BLaER1 treated with 17β-estradiol and CSF1 and Interleukin-3, amounts not matched to agents 10 nM and 100 nM (cell line): ENCODE data around the gene RPS26.
"Not testable (repeated sequence)": the region's sequence is repeated elsewhere in the genome, so short reads cannot be mapped to it uniquely, and the experiment has no call there.

Source experiments
- H3K27ac ChIP-seq, 11 experiments: shearing (Covaris generic); formaldehyde crosslinking; 2 replicates each; pipeline ENCODE4 v1.8.1; 2022
- H3K27me3 ChIP-seq, 11 experiments: shearing (Covaris generic); formaldehyde crosslinking; 2 replicates each; pipeline ENCODE4 v1.8.1; 2022
- H3K36me3 ChIP-seq, 11 experiments: shearing (Covaris generic); formaldehyde crosslinking; 2 replicates each; pipeline ENCODE4 v1.8.1; 2022
- H3K4me1 ChIP-seq, 10 experiments: shearing (Covaris generic); formaldehyde crosslinking; 2 replicates each; pipeline ENCODE4 v1.8.1; 2022
- H3K4me2 ChIP-seq, 11 experiments: shearing (Covaris generic); formaldehyde crosslinking; 2 replicates each; pipeline ENCODE4 v1.8.1; 2022
- H3K4me3 ChIP-seq, 10 experiments: shearing (Covaris generic); formaldehyde crosslinking; 2 replicates each; pipeline ENCODE4 v1.8.1; 2022
- H3K9ac ChIP-seq, 11 experiments: shearing (Covaris generic); formaldehyde crosslinking; 2 replicates each; pipeline ENCODE4 v1.8.1; 2022
- H3K9me3 ChIP-seq, 11 experiments: shearing (Covaris generic); formaldehyde crosslinking; replicated peaks in 1 of 11; 2 replicates each; pipeline ENCODE4 v1.8.1; 2022
- H4K20me1 ChIP-seq, 11 experiments: shearing (Covaris generic); formaldehyde crosslinking; 2 replicates each; pipeline ENCODE4 v1.8.1; 2022
- Cebpa-rat ChIP-seq, 11 experiments: shearing (Covaris generic); IDR thresholded peaks; 2 replicates each; pipeline ENCODE4 v1.8.1; 2022

The RPS26 gene

GRCh38 chr12:56053407-56053893 lies 11.7 kb downstream of the RPS26 start:
- no peak overlapping the region for H3K4me3 ChIP-seq
- H3K36me3 ChIP-seq = 0 out of 22 replicates have a peak, but pooled peaks cover 0 to 2% (median 0%) of the 10 kb centered on the region in 11 experiments
- no peaks in the 10 kb centered on the region for H3K27me3 ChIP-seq
- H3K9ac ChIP-seq = no peak overlapping the region
- no peak overlapping the region for H3K27ac ChIP-seq
- TF ChIP-seq Cebpa-rat (IDR thresholded peaks at IDR 0.05) = no peak
- H3K9me3 ChIP-seq = no peaks in the 10 kb centered on the region
- no peak overlapping the region for H3K4me2 ChIP-seq
- H4K20me1 ChIP-seq = no peaks in the 10 kb centered on the region
- H3K4me1 ChIP-seq = 0 out of 20 replicates have a peak, but pooled peaks cover 0 to 3% (median 0%) of the 10 kb centered on the region in 10 experiments

GRCh38 chr12:56059964-56060363 lies 18.2 kb downstream of the RPS26 start:
- not testable (repeated sequence) for H3K9me3 ChIP-seq, H3K4me1 ChIP-seq, H3K4me2 ChIP-seq, H4K20me1 ChIP-seq, H3K27me3 ChIP-seq, H3K4me3 ChIP-seq, H3K36me3 ChIP-seq, H3K9ac ChIP-seq, H3K27ac ChIP-seq

GRCh38 chr12:56061982-56062381 lies 20.3 kb downstream of the RPS26 start:
- Histone ChIP-seq H3K27me3 (no peaks in the 10 kb centered on the region), H3K9me3 (no peaks in the 10 kb centered on the region), H3K4me2 (no peak overlapping the region), H3K4me3 (no peak overlapping the region), H3K36me3 (no peaks in the 10 kb centered on the region), H3K9ac (no peak overlapping the region), H4K20me1 (no peaks in the 10 kb centered on the region), H3K4me1 (no peaks in the 10 kb centered on the region), H3K27ac (no peak overlapping the region)
- no peak for TF ChIP-seq Cebpa-rat (IDR thresholded peaks at IDR 0.05)

- no peak overlapping the region for H3K4me3 ChIP-seq
- H3K36me3 ChIP-seq = no peaks in the 10 kb centered on the region
- no peaks in the 10 kb centered on the region for H3K9me3 ChIP-seq
- no peaks in the 10 kb centered on the region for H3K27me3 ChIP-seq
- H3K4me2 ChIP-seq = no peak overlapping the region
- no peak for TF ChIP-seq Cebpa-rat (IDR thresholded peaks at IDR 0.05)
- no peaks in the 10 kb centered on the region for H4K20me1 ChIP-seq
- no peak overlapping the region for H3K9ac ChIP-seq
- no peak overlapping the region for H3K27ac ChIP-seq
- no peaks in the 10 kb centered on the region for H3K4me1 ChIP-seq
These were observed 21.3 kb downstream of the RPS26 start for GRCh38 chr12:56062996-56063395.

GRCh38 chr12:56071648-56072047 lies 29.9 kb downstream of the RPS26 start:
- no peak overlapping the region for H3K4me2 ChIP-seq
- no peaks in the 10 kb centered on the region for H4K20me1 ChIP-seq
- no peaks in the 10 kb centered on the region for H3K9me3 ChIP-seq
- H3K4me1 ChIP-seq = no peaks in the 10 kb centered on the region
- H3K36me3 ChIP-seq = no peaks in the 10 kb centered on the region
- no peak overlapping the region for H3K27ac ChIP-seq
- no peaks in the 10 kb centered on the region for H3K27me3 ChIP-seq
- TF ChIP-seq Cebpa-rat (IDR thresholded peaks at IDR 0.05) = no peak
- no peak overlapping the region for H3K9ac ChIP-seq
- H3K4me3 ChIP-seq = no peak overlapping the region

GRCh38 chr12:56074396-56074795 lies 32.7 kb downstream of the RPS26 start:
- H4K20me1 ChIP-seq = no peaks in the 10 kb centered on the region
- H3K27me3 ChIP-seq = peaks cover 2 to 20% (median 17%) of the 10 kb centered on the region in 11 experiments
- no peaks in the 10 kb centered on the region for H3K9me3 ChIP-seq
- H3K27ac ChIP-seq = no peak overlapping the region
- no peak overlapping the region for H3K4me2 ChIP-seq
- H3K9ac ChIP-seq = no peak overlapping the region
- H3K36me3 ChIP-seq = no peaks in the 10 kb centered on the region
- no peak overlapping the region for H3K4me3 ChIP-seq
- no peak for TF ChIP-seq Cebpa-rat (IDR thresholded peaks at IDR 0.05)
- H3K4me1 ChIP-seq = peaks cover 0 to 7% (median 6%) of the 10 kb centered on the region in 10 experiments; a peak in 13 of 20 replicates

- not testable (repeated sequence) for H3K27ac ChIP-seq, H3K4me3 ChIP-seq, H3K9ac ChIP-seq, H4K20me1 ChIP-seq, H3K36me3 ChIP-seq, H3K9me3 ChIP-seq
- H3K4me2 ChIP-seq = peak overlapping the region in 2 of 11 experiments; percentile 5 to 22; a peak in 3 of 22 replicates
- H3K4me1 ChIP-seq = peaks cover 0 to 32% (median 25%) of the 10 kb centered on the region in 10 experiments; a peak in 18 of 20 replicates
- peaks cover 22 to 53% (median 44%) of the 10 kb centered on the region in 11 experiments for H3K27me3 ChIP-seq
These were observed 36.2 kb downstream of the RPS26 start for GRCh38 chr12:56077966-56078365.

GRCh38 chr12:56078427-56078826 lies 36.7 kb downstream of the RPS26 start:
- Histone ChIP-seq H3K4me3 (no peak overlapping the region), H3K27ac (no peak overlapping the region), H3K36me3 (no peaks in the 10 kb centered on the region), H3K4me1 (peaks cover 0 to 32% (median 25%) of the 10 kb centered on the region in 10 experiments; a peak in 18 of 20 replicates), H4K20me1 (no peaks in the 10 kb centered on the region), H3K4me2 (peak overlapping the region in 5 of 11 experiments; percentile 82 to 98 (median 90); a peak in 5 of 22 replicates), H3K9me3 (no peaks in the 10 kb centered on the region), H3K9ac (no peak overlapping the region), H3K27me3 (peaks cover 22 to 55% (median 44%) of the 10 kb centered on the region in 11 experiments)
- no peak for TF ChIP-seq Cebpa-rat (IDR thresholded peaks at IDR 0.05)

GRCh38 chr12:56078931-56079722 lies 37.4 kb downstream of the RPS26 start:
- TF ChIP-seq Cebpa-rat (IDR thresholded peaks at IDR 0.05) = no peak
- H4K20me1 ChIP-seq = no peaks in the 10 kb centered on the region
- peak overlapping the region in 1 of 11 experiments; percentile 30; a peak in 1 of 22 replicates for H3K27ac ChIP-seq
- no peaks in the 10 kb centered on the region for H3K36me3 ChIP-seq
- H3K4me3 ChIP-seq = peak overlapping the region; percentile 56 to 73 (median 62)
- H3K4me1 ChIP-seq = peaks cover 0 to 32% (median 25%) of the 10 kb centered on the region in 10 experiments; a peak in 18 of 20 replicates
- H3K9ac ChIP-seq = peak overlapping the region in 10 of 11 experiments; percentile 33 to 75 (median 52); a peak in 18 of 22 replicates
- peaks cover 22 to 55% (median 44%) of the 10 kb centered on the region in 11 experiments for H3K27me3 ChIP-seq
- H3K9me3 ChIP-seq = no peaks in the 10 kb centered on the region
- peak overlapping the region; percentile 82 to 98 (median 94) for H3K4me2 ChIP-seq
